ENCODE data around the gene ARMC7.

The ARMC7 gene

GRCh38 chr17:75084039-75084660 is 25.6 kb upstream of the ARMC7 start:
- Histone ChIP-seq H3K9ac (ENCODE audit: low read length) (no peak overlapping the region), H3K4me1 (ENCODE audit: low read length) (peaks cover 20% of the 10 kb centered on the region), H4K20me1 (ENCODE audit: insufficient read depth, low read length) (no peaks in the 10 kb centered on the region), H2AFZ (ENCODE audit: low read depth, low read length) (no peak overlapping the region), H3K36me3 (replicated peaks; ENCODE audit: low read depth, low read length) (no peaks in the 10 kb centered on the region), H3K79me2 (ENCODE audit: low read length) (no peaks in the 10 kb centered on the region), H3K27ac (ENCODE audit: low read length) (no peak overlapping the region), H3K9me3 (ENCODE audit: insufficient read depth, low read length) (no peaks in the 10 kb centered on the region), H3K4me2 (ENCODE audit: low read length) (no peak overlapping the region), H3K27me3 (ENCODE audit: low read depth, low read length) (peaks cover 5% of the 10 kb centered on the region; the same call in 1 of the 2 replicates), H3K4me3 (ENCODE audit: low read length) (no peak overlapping the region)
- TF ChIP-seq EZH2phosphoT487 (IDR thresholded peaks at IDR 0.05; ENCODE audit: low read depth) (no peak), CTCF (IDR thresholded peaks at IDR 0.05; ENCODE audit: low read depth, low read length) (no peak)

- Histone ChIP-seq H3K4me2 (ENCODE audit: low read length) (no peak overlapping the region), H3K27me3 (ENCODE audit: low read depth, low read length) (peaks cover 5% of the 10 kb centered on the region; the same call in 1 of the 2 replicates), H3K4me1 (ENCODE audit: low read length) (peaks cover 11% of the 10 kb centered on the region; the same call in 1 of the 2 replicates), H4K20me1 (ENCODE audit: insufficient read depth, low read length) (no peaks in the 10 kb centered on the region), H3K9ac (ENCODE audit: low read length) (no peak overlapping the region), H3K79me2 (ENCODE audit: low read length) (no peaks in the 10 kb centered on the region), H2AFZ (ENCODE audit: low read depth, low read length) (no peak overlapping the region), H3K4me3 (ENCODE audit: low read length) (no peak overlapping the region), H3K9me3 (ENCODE audit: insufficient read depth, low read length) (no peaks in the 10 kb centered on the region), H3K27ac (ENCODE audit: low read length) (no peak overlapping the region), H3K36me3 (replicated peaks; ENCODE audit: low read depth, low read length) (no peaks in the 10 kb centered on the region)
- TF ChIP-seq EZH2phosphoT487 (IDR thresholded peaks at IDR 0.05; ENCODE audit: low read depth) (no peak), CTCF (IDR thresholded peaks at IDR 0.05; ENCODE audit: low read depth, low read length) (no peak)
Observed at GRCh38 chr17:75086496-75087181, 23.1 kb upstream of the ARMC7 start.

- Histone ChIP-seq H3K27ac (ENCODE audit: low read length) (no peak overlapping the region), H3K4me3 (ENCODE audit: low read length) (peak overlapping the region; percentile 83), H2AFZ (ENCODE audit: low read depth, low read length) (peak overlapping the region; percentile 89), H3K4me2 (ENCODE audit: low read length) (peak overlapping the region; percentile 88), H3K79me2 (ENCODE audit: low read length) (no peaks in the 10 kb centered on the region), H3K4me1 (ENCODE audit: low read length) (peaks cover 11% of the 10 kb centered on the region; the same call in 1 of the 2 replicates), H3K9me3 (ENCODE audit: insufficient read depth, low read length) (no peaks in the 10 kb centered on the region), H3K36me3 (replicated peaks; ENCODE audit: low read depth, low read length) (no peaks in the 10 kb centered on the region), H3K27me3 (ENCODE audit: low read depth, low read length) (peaks cover 4% of the 10 kb centered on the region; the same call in 1 of the 2 replicates), H3K9ac (ENCODE audit: low read length) (peak overlapping the region; percentile 71; the same call in 1 of the 2 replicates), H4K20me1 (ENCODE audit: insufficient read depth, low read length) (no peaks in the 10 kb centered on the region)
- TF ChIP-seq CTCF (IDR thresholded peaks at IDR 0.05; ENCODE audit: low read depth, low read length) (no peak), EZH2phosphoT487 (IDR thresholded peaks at IDR 0.05; ENCODE audit: low read depth) (no peak)
Observed at GRCh38 chr17:75087182-75087557, 22.6 kb upstream of the ARMC7 start.

Data from OCI-LY3 (cell line).